ENCODE data around the gene SRRM2. TPM values are rescaled to one million over a fixed set of nuclear protein-coding genes. Genes with fewer than 3 reads are reported as not detected.

The SRRM2 gene
- total RNA-seq, 1 donor from 2014 or later, result 251 TPM

DNA sequence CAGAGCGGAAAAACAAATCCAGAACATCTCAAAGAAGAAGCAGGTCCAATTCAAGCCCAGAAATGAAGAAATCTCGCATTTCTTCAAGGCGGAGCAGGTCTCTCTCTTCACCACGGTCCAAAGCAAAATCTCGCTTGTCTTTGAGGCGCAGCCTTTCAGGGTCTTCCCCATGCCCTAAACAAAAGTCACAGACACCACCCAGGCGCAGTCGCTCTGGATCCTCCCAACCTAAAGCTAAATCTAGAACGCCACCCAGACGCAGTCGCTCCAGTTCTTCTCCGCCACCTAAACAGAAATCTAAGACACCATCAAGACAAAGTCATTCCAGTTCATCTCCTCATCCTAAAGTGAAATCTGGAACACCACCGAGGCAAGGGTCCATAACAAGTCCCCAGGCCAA, 10.3 kb downstream of the SRRM2 start:
- H3K4me1 ChIP-seq, result peaks cover 36% of the 10 kb centered on the region
- DNase-seq, result no peak

DNA sequence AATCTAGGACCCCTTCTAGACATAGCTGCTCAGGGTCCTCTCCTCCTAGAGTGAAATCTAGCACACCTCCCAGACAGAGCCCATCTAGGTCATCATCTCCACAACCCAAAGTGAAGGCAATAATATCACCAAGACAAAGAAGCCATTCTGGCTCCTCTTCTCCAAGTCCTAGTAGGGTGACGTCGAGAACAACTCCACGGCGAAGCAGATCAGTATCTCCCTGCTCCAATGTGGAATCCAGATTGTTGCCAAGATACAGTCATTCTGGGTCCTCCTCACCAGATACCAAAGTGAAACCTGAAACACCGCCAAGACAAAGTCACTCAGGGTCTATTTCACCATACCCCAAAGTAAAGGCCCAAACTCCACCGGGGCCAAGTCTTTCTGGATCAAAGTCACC, 10.7 kb downstream of the SRRM2 start:
- intact Hi-C loops (cut with micrococcal nuclease), result no loop called here
- Histone ChIP-seq H3K36me3 (peaks cover 100% of the 10 kb centered on the region), H3K27ac (replicated peaks) (no peak overlapping the region), H3K27me3 (ENCODE audit: low read depth) (no peaks in the 10 kb centered on the region), H3K4me1 (peaks cover 38% of the 10 kb centered on the region), H3K9me3 (replicated peaks) (no peaks in the 10 kb centered on the region), H3K4me3 (no peak overlapping the region)
- DNase-seq, result no peak
- TF ChIP-seq, protein P1, sequence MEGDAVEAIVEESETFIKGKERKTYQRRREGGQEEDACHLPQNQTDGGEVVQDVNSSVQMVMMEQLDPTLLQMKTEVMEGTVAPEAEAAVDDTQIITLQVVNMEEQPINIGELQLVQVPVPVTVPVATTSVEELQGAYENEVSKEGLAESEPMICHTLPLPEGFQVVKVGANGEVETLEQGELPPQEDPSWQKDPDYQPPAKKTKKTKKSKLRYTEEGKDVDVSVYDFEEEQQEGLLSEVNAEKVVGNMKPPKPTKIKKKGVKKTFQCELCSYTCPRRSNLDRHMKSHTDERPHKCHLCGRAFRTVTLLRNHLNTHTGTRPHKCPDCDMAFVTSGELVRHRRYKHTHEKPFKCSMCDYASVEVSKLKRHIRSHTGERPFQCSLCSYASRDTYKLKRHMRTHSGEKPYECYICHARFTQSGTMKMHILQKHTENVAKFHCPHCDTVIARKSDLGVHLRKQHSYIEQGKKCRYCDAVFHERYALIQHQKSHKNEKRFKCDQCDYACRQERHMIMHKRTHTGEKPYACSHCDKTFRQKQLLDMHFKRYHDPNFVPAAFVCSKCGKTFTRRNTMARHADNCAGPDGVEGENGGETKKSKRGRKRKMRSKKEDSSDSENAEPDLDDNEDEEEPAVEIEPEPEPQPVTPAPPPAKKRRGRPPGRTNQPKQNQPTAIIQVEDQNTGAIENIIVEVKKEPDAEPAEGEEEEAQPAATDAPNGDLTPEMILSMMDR (IDR thresholded peaks at IDR 0.05; ENCODE audit: borderline replicate concordance), result no peak

More for the DNA sequence above, 10.3 kb downstream of the SRRM2 start:
- H3K27me3 ChIP-seq (ENCODE audit: low read depth), result no peaks in the 10 kb centered on the region
- no peak overlapping the region for H3K27ac ChIP-seq (replicated peaks)
- TF ChIP-seq, protein P1 (IDR thresholded peaks at IDR 0.05; ENCODE audit: borderline replicate concordance), result no peak
- H3K4me3 ChIP-seq, result no peak overlapping the region
- H3K9me3 ChIP-seq (replicated peaks), result no peaks in the 10 kb centered on the region
- H3K36me3 ChIP-seq, result peaks cover 100% of the 10 kb centered on the region
- intact Hi-C loops (cut with micrococcal nuclease), result no loop called here

DNA sequence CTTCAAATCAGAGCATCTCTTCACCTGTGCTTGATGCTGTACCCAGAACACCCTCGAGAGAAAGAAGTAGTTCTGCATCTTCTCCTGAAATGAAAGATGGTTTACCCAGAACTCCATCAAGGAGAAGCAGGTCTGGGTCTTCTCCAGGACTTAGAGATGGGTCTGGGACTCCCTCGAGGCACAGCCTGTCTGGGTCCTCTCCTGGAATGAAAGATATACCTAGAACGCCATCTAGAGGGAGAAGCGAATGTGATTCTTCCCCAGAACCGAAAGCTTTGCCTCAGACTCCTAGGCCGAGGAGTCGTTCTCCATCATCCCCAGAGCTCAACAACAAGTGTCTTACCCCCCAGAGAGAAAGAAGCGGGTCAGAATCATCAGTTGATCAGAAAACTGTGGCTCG, 12.3 kb downstream of the SRRM2 start:
- H3K27ac ChIP-seq (replicated peaks), result no peak overlapping the region
- H3K9me3 ChIP-seq (replicated peaks), result no peaks in the 10 kb centered on the region
- intact Hi-C loops (cut with micrococcal nuclease), result no loop called here
- H3K4me3 ChIP-seq, result no peak overlapping the region
- no peak for DNase-seq
- H3K36me3 ChIP-seq, result peaks cover 100% of the 10 kb centered on the region
- TF ChIP-seq, protein P1 (IDR thresholded peaks at IDR 0.05; ENCODE audit: borderline replicate concordance), result no peak
- H3K27me3 ChIP-seq (ENCODE audit: low read depth), result no peaks in the 10 kb centered on the region
- peaks cover 45% of the 10 kb centered on the region for H3K4me1 ChIP-seq

DNA sequence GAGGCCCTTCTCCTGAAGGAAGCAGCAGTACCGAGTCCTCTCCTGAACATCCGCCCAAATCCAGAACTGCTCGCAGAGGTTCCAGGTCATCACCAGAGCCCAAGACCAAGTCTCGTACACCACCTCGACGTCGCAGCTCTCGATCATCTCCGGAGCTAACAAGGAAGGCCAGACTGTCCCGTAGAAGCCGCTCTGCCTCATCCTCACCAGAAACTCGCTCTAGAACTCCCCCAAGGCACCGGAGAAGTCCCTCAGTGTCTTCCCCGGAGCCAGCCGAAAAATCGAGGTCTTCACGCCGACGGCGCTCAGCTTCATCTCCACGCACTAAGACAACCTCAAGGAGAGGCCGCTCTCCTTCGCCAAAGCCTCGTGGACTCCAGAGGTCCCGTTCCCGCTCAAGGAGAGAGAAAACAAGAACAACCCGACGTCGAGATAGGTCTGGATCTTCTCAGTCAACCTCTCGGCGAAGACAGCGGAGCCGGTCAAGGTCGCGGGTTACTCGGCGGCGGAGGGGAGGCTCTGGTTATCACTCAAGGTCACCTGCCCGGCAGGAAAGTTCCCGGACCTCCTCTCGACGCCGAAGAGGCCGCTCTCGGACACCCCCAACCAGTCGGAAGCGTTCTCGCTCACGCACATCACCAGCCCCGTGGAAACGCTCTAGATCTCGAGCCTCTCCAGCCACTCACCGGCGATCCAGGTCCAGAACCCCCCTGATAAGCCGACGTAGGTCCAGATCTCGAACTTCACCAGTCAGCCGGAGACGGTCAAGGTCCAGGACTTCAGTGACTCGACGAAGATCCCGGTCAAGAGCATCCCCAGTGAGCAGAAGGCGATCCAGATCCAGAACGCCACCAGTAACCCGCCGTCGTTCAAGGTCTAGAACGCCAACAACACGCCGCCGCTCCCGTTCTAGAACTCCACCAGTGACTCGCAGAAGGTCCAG, 13.3 kb downstream of the SRRM2 start:
- H3K9me3 ChIP-seq (replicated peaks), result no peaks in the 10 kb centered on the region
- peaks cover 46% of the 10 kb centered on the region for H3K4me1 ChIP-seq
- intact Hi-C loops (cut with micrococcal nuclease), result no loop called here
- H3K4me3 ChIP-seq, result no peak overlapping the region
- no peak overlapping the region for H3K27ac ChIP-seq (replicated peaks)
- TF ChIP-seq, protein P1 (IDR thresholded peaks at IDR 0.05; ENCODE audit: borderline replicate concordance), result no peak
- peaks cover 100% of the 10 kb centered on the region for H3K36me3 ChIP-seq
- no peaks in the 10 kb centered on the region for H3K27me3 ChIP-seq (ENCODE audit: low read depth)
- DNase-seq, result no peak

DNA sequence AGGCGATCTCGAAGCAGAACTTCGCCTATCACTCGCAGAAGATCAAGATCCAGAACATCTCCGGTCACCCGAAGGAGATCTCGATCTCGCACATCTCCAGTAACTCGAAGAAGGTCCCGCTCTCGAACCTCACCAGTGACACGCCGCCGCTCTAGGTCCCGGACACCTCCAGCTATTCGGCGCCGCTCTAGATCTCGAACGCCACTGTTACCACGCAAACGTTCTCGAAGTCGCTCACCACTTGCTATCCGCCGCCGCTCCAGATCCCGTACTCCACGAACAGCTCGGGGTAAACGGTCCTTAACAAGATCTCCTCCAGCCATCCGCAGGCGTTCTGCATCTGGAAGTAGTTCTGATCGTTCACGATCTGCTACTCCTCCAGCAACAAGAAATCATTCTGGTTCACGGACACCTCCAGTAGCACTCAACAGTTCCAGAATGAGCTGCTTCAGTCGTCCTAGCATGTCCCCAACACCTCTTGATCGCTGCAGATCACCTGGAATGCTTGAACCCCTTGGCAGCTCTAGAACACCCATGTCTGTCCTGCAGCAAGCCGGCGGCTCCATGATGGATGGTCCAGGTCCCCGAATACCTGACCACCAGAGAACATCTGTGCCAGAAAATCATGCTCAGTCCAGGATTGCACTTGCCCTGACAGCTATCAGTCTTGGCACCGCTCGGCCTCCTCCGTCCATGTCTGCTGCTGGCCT, 14.1 kb downstream of the SRRM2 start:
- Histone ChIP-seq H3K36me3 (peaks cover 100% of the 10 kb centered on the region), H3K27ac (replicated peaks) (no peak overlapping the region), H3K9me3 (replicated peaks) (no peaks in the 10 kb centered on the region), H3K4me1 (peaks cover 45% of the 10 kb centered on the region), H3K27me3 (ENCODE audit: low read depth) (no peaks in the 10 kb centered on the region), H3K4me3 (no peak overlapping the region)
- TF ChIP-seq, protein P1 (IDR thresholded peaks at IDR 0.05; ENCODE audit: borderline replicate concordance), result no peak
- DNase-seq, result no peak
- intact Hi-C loops (cut with micrococcal nuclease), result no loop called here
